WTC11 (cell line): ENCODE results near the gene ITCH.

Experiments
- CBFB ChIP-seq: sonication (generic); formaldehyde crosslinking; IDR thresholded peaks from 2 replicates; pipeline ENCODE4 v1.8.1; 2022; ENCODE audit warnings: mild to moderate bottlenecking, low read depth, missing genetic modification reagents
- CTCF ChIP-seq: fragments of 200-600 bp; IDR thresholded peaks from 2 replicates; pipeline ENCODE4 v1.8.0; 2022; ENCODE audit warnings: antibody characterized with exemption
- MYBL2 ChIP-seq: sonication (generic); formaldehyde crosslinking; IDR thresholded peaks from 2 replicates; pipeline ENCODE4 v1.8.1; 2023; ENCODE audit warnings: mild to moderate bottlenecking, moderate library complexity, missing genetic modification reagents
- NR3C1 ChIP-seq: sonication (generic); formaldehyde crosslinking; conservative IDR thresholded peaks from 2 replicates; pipeline ENCODE4 v1.8.1; 2023; ENCODE audit warnings: low read depth, mild to moderate bottlenecking, missing genetic modification reagents

DNA sequence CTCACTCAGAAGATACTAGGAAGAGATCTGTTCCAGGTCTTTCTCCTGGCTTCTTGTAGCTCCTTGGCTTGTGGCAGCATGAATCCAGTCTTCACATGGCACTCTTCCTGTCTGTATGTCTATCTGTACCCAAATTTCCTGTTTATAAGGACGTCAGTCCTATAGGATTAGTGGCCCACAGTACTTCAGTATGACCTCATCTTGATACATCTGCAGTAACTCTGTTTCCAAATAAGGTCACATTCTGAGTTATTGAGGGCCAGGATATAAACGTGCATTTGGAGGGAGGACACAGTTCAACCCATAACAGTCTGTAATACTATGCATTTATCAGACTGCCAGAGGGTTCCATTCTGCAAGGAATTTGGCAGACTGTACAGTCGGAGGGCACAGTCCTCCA, 95.6 kb downstream of the ITCH start:
- TF ChIP-seq NR3C1 (CRISPR knock-in tag) (no peak), CTCF (no peak), MYBL2 (CRISPR knock-in tag) (no peak), CBFB (CRISPR knock-in tag) (no peak)
